CD4-positive, alpha-beta T cell treated with Interleukin-17A for 1 hour (primary cell): ENCODE results near the gene TSPYL6.

Experiments
- DNase-seq: peaks from one replicate; pipeline ENCODE4 v3.0.0-alpha.2; 2020

TSPYL6 gene

DNA sequence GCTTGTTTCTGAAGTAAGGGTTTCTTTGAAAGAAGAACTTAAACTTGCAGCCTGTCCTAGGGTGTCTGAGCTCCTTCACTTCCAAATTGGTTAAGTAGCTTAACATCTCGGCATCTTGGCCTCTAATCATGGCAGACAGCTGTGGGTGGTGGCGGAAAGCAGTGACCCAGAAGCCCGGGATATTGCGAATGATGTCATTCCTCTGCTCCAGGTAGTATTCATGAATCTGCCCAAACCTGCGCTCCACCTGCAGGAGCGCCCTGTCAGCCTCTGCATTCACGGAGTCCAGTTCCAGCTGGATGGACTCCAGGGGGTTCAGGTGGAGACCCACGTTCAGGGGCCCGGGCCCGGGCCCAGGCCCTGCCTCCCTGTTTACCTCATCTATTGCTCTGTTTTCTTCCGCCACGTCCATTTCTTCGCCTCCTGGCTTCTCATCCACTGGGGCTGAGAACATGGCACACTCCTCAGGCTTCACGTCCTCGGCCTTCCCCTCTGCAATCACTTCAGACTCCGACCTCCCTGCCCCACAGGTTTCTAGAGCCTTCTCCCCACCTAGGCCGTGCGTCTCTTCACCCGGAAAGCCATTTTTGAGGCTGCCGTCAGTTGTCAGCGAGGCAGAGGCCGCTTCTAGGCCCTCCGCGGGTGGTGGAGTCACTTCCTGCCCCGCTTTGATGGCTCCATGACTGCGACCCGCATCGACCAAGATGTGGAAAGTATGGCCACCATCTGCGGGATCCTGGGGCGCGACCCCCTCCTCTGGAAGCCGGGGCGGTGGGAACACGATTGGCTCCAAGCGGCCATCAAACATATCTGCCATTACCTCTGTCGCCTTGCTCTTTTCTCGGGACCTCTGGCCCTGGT is 569 bp downstream of the TSPYL6 start:
- DNase-seq = no peak

DNA sequence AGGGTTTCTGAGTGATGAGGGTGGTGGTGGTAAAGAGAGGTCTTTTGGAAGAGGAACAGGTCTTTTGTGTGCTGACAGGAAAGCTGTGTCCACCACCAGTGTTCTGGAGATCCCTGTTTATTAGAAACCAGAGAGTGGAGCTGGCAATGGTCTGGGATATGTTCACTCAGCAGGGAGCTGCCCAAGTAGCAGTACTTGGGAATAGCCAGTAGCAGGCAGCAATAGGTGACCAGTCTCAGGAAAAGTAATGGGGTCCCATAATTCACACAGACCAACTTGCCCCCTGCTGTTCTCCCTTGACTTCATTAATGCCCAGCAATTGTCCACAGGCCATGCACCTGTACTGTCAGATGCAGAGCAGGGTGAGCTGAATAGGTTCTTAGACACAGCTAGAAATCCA is 1.8 kb downstream of the TSPYL6 start:
- DNase-seq = no peak

DNA sequence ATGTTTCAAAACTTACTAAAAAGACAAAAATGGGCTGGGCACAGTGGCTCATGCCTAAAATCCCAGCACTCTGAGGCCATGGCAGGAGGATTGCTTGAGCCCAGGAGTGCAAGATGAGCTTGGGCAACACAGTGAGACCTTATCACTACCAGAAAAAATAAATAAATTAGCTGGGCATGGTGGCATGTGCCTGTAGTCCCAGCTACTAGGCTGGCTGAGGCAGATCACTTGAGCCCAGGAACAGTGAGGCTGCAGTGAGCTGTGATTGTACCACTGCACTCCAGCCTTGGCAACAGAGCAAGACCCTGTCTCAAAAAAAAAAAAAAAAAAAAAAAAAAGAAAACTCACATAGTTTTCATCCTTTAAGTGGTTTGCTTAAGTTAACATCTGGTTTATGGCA is 6.4 kb downstream of the TSPYL6 start:
- DNase-seq = no peak

DNA sequence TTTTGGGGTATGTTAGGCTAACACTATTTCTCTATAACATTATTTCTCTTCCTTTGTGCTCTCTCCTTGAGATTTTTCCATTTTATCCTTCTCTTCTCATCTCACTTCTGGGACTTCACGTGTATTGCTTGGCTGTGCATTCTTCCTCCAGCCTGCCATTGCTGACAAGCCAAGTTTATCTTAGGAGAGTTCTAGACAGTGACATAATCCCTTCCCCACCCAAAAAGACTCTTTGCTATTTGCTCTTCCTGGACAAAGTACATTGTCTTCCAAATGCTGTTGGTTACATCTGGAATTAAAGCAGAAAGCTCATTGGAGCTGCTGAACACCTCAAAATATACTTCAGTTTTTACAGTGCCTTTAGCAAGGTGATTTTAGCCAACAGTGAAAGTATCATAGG is 8.9 kb downstream of the TSPYL6 start:
- no peak for DNase-seq

DNA sequence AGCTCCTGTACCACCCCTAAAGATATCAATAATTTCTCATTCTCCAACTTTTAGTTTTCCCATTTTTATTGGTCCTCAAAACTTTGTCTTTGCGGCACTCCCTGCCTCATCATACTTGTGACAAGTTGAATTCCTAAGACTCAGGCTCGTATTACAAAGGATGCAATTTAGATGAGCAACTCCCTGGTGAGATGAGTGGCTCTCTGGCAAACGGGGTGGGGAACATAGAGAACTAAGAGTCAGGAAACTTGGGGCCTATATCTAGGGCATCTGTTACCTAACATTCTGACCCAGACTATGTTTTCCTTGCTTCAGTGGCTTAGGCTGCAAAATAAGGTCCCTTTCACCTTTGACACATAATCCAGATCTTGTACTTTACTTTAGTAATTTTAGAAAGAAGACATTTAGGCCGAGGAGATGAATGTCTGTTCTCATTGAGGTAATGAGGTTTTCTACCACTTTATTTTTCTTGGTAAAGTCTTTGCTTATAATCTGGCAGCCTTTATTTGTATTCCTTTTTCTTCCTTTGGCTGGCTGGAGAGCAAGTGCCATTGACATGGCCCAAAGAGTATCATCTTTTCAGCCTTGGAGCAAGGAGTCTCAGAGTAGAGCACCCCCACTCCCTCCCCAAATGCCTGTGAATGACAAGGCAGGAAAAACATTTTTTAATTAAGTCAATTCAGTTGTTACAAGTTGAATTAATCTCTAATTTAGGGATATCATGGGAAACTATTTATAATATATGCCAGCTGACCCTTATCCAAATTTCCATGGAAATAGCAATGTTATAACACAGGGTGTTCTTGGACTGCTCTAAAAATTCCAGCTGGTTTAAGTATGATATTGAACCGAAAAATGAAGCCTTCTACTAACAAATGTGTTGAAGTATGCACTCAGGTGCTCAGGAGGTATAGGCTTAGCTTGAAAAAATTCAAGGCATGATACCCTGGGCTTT is 15.2 kb downstream of the TSPYL6 start:
- DNase-seq = no peak

DNA sequence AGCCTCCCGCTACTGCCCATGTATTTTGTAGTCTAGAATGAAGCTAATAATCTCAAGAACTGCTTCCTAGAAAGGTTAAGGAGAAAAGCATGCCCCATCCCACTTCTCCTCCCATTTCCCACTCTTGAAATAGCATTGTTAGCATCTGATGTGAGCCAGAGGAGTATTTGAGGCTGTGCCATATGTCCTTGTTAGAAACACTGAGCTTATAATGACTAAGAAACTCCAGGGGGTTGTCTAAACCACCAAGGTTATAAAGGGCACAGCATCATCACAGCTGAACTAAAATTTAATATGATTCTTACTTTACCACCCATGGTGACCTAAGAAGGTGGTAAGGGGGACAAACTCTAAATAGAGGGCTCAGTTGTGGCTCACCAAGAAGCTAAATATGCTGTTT is 16.6 kb downstream of the TSPYL6 start:
- no peak for DNase-seq

DNA sequence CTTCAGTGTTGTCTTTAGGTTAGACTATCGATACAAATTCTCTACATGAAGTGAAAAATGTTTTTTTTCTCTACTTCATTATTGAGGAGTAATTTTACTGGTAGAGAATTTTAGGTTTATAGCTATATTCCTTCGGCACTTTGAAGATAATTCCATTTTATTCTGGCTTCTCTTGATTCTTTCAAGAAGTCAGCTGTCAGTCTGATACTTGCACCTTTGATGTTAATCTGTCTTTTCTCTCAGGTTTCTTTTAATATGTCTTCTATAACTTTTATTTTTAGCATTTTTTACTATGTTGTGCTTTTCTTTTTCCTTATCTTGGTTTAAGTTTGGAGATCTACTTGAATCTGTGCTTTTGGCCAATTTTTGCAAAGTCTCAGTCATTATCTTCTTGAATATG is 18.6 kb downstream of the TSPYL6 start:
- DNase-seq = no peak

DNA sequence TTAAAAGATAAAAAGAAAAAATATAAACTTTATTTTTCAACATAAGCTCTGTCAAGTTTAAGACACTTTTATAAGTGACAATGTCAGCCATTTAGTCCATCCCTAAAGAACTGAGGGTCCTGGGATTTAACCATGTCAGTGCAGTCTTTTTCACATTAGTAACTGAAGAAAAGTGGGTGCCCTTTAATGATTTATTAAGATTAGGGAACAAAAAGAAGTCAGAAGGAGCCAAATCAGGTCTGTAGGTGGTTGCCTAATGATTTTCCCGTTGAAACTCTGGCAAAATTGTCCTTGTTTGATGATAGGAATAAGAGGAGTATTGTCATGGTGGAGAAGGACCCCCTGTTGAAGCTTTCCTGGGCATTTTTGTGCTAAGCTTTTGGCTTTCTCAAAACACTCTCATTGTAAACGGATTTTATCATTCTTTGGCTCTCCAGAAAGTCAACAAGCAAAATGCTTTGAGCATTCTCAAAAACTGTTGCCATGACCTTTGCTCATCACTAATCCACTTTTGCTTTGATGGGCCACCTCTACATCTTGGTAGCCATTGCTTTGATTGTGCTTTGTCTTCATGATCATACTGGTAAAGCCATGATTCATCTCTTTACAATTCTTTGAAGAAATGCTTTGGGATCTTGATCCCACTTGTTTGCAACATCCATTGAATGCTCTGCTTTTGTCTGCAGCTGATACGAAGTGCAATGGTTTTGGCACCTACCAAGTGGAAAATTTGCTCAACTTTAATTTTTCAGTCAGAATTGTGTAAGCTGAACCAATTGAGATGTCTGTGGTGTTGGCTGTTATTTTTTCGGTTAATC is 22.0 kb downstream of the TSPYL6 start:
- DNase-seq = no peak

DNA sequence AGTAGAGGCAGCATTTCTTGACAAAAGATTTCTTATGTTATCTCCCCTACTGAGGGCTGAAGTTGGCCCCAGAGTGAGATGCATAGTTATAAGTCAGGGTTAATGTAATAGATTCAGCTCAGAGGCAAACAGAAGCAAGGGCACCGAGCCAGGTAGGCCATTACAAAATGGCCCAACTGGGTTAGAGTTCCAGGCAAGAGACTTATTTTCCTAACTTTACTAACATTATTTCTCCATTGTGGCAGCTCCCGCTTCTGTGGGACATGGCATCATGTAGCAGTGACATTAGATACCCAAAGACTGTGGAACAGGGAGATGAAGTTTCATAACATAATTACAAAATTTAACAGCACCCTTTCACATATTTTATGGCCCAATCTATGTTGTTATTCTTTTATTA is 27.1 kb downstream of the TSPYL6 start:
- DNase-seq = no peak

DNA sequence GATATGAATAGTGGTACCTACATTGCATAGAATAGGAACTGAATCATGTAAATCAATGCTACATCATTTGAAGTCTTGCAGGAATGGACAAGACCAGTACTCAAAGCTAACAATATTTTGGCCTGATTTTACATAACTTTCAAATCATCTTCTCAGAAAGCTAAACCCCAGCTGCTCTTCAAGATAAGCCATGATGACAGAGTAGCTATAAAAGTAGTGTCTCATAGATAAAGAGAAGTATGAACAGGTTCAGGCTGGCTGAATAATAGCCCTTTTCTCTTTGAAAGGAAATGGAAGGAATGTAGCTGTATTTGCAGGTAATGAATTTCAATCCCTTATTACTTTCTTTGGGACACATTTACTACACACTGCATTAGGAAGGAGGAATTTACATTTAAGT is 28.2 kb downstream of the TSPYL6 start:
- no peak for DNase-seq

DNA sequence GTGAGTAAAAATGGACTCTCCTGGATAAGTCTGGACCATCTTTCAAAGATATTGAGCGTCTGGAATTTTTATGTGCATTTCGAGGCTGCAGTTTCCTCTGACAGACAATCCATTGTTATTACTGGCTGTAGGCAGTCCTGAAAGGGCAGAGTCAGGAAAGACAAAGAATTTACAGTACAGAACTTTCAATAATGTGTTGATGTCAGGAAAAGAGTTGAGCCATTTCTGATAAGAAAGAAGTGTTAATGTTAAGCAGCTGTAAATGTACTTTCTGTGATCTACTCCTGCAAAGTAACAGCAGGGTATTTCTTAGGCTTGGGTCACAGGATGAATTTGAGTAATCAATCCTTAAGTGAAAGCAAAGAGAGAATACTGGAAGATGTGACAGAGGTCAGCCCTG is 29.8 kb downstream of the TSPYL6 start:
- no peak for DNase-seq

DNA sequence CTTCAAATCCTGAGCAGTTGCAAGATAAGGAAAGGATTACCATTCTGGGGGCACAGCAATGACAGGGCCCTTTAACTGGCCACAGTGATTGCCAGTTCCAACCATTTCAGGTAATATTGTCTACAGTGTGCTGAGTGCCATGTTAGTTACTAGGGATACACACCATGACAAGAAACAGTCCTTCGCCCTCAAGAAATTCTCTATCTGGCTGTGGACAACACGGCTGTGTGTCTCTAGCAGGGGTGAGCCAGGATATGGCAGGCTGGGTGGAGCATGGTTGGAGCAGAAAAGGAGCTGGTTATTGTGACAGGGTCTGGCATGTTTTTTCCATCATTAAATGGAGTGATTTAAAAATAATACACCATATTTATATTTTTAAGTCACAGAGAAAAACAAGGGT is 31.0 kb downstream of the TSPYL6 start:
- no peak for DNase-seq

DNA sequence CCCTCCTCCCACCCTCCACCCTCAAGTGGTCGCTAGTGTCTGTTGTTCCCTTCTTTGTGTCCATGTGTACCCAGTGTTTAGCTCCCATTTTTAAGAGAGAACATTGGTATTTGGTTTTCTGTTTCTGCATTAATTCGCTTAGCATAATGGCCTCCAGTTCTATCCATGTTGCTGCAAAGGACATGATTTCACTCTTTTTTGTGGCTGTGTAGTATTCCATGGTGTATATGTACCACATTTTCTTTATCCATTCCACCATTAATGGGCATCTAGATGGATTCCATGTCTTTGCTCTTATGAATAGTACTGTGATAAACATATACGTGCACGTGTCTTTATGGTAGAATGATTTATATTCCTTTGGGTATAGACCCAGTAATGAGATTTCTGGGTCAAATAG is 42.9 kb downstream of the TSPYL6 start:
- no peak for DNase-seq

DNA sequence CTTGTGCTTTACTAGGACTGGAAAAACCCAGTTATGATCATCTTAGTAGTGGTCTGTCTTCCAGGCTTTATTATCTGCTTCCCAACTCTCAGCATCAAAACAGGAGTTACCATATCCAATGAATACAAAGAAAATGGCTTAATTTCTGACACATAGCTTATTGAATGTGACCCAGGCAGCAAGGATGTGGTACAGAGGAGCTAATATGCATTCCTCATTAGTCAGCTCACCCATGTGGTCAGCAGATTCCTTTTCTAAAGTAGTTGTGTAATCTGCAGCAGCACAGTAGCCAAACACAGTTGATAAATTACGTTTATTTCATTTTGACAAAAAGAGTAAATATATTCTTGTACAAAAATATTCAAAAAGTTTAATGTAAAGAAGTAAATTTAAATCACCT is 43.6 kb downstream of the TSPYL6 start:
- no peak for DNase-seq

DNA sequence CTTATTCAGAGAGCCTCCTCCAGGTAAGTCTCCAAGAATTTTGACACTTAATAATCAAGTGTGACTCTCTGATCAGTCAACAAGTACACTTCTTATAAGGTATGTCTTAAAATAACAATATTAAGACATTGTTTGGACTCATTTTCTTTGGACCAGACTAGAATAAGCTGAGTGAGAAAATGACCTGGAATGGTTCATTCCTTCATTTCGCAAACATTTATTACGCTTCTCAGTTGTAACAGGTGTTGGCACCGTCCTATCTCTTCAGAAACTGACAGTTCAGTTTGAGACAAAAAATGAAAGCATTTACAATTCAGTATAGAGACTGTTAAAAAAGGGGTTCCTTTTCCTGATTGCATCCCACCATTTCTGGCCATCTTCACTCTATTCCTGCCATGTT is 46.6 kb downstream of the TSPYL6 start:
- DNase-seq = no peak

DNA sequence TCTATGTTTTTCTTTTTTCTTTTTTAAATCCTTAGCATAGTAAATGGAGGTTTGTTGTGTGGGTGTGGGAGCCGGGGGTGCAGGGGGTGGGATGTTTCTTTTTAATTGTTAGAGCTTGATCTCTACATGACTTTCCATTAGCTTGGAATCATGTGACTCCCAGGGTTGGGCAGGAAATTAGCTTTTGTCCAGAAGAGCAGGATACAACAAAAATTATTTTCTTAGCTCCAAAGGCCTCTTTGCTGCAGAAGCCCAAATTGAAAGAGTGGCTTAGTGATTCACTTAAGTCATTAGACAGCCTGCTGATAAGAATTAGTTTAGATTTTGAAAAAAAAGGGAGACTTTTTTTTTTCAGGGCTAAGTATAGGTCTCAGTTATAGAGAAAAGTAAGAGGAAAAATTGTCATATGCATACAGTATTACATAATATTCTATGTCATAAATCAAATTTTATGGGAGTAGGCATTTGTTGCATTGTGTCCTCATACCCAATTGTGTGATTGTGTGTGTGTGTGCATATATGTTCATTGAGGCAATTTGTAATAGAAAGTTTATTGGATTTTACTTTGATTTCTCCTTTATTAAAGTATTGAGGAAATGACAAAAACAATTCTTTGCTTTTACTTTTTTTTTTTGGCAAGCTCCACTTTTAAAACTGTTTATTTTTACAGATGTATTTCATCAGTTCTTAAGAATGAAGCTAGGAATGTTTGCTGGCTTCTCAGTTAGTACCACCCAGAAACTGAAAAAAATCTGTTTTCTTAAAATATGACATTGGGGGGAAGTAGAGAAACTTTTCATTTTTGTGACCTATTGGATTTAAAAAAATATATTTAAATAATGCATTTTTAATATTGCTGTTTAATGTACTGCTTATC is 47.4 kb downstream of the TSPYL6 start:
- DNase-seq = no peak

DNA sequence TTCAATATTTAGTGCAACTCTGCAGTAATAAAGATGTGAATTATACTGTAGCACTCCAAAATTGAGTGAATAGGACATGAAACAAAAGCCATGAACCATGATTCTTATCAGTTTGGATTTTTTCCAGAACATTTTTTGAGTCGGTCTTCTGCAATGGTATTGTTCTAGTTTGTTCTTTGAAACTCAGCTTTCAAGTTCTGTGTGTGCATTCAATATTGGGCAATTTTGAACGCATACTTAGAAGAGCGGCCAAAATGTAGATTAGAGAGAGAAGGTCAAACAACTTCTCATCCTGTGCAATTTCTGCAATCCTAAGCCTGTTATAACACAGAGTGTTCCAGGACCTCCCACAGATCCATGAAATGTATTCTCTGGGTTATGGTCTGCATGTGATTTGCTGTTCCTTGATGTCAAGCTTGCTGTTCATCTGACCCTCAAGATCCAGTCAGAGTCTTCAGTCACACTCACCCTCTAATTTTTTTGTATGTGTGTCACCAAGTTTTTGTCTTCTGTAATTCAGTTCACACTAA is 48.3 kb downstream of the TSPYL6 start:
- no peak for DNase-seq

DNA sequence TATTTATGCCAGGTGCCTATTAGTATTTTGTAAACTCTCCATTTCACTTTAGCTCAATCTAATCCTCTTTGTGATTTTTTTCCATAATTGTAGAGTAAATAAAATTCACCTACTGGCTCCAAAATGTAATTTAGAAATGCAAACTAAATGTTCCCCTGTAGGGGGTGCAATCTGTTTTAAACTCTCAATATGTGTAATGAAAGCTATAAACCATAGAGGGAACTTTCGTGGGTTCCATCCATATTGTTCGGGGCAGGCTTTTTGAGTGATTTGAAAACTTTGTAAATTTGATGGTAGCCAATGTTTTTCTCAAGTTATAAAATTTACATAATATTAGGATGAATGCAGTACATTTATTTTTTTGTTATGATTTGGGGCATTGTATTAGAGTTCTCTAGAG is 49.4 kb downstream of the TSPYL6 start:
- DNase-seq = peak; percentile 10

DNA sequence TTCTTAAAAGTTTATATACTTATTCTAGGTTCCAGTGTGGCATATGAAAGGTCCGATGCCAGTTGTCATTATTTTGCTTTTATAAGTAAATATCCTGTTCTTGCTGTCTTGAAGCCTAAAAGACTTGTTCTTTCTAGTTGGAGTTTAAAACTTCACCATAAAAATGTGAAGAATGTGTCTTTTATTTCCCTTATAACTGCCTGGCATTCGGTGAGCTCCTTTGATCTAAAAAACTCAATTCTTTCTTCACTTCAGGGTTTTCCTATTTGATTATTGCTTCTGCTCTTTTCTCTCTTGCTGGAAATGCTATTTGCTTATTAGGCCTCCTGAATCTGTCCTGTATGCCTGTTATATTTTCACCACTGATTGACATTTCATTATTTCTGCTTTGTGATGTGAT is 51.6 kb downstream of the TSPYL6 start:
- no peak for DNase-seq
